Measurements from ENCODE around the gene CDK5R1.
A peak's percentile ranks its signal among the peaks of the same experiment; 100 is the strongest.
"Not testable (repeated sequence)": the region's sequence is repeated elsewhere in the genome, so short reads cannot be mapped to it uniquely, and the experiment has no call there.

Gene CDK5R1

GRCh38 chr17:32486701-32487472, at the start of gene CDK5R1:
CDK5R1 (plus strand) TSS chr17:32486993; CDS start chr17:32487621, 628 bp downstream.
- DNase-seq = peak; percentile 65

GRCh38 chr17:32440722-32441121, 46.1 kb upstream of the CDK5R1 start:
- no peak for DNase-seq

DNA sequence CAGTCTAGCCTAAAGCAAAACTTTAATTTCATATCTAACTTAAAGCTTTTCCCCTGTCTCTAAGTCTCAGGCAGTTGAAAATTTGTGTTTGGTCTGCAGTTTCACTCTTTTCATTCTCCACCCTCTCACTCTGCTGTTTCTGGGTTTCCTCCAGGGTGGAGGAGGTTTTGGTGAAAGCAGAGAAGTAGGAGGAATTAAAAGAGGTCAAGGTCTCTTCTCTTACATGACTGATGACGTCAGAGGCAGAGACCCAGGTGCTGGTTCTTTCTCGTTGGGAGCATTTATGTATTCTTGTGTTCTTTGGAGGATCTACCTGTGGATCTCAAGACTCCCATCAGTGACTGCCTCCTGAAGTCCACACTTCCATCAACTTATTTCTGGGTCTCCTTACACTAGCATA, 44.9 kb upstream of the CDK5R1 start:
- no peak for DNase-seq

DNA sequence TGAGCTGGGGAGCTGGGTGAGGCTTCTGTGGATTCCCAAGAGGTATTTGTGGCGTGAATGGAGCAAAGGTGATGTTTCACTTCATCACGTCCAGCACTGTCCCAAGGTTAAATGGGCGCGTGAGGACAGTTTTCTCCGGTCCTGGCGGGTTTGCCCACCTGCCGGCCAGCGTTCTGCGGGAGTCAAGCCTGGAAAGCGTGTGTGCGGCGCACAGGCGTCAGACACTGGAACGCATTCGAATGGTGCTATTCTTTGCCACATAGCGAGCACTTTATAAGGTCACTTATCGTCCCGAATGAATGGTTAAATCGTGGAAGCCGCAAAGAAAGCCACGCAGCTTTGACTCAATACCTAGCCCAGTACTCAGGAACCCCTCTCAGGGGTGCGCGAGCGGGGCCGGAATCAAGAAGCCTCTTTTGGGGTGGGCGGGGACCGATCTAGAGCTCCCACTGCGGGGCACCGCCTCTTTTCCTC, 42.9 kb upstream of the CDK5R1 start:
- no peak for DNase-seq

GRCh38 chr17:32444301-32445073, 42.3 kb upstream of the CDK5R1 start, which contains the start of gene PSMD11:
PSMD11 (plus strand) TSS chr17:32444510; CDS start chr17:32444524, 14 bp downstream.
- DNase-seq = peak; percentile 98

GRCh38 chr17:32445074-32445415, 41.7 kb upstream of the CDK5R1 start:
- no peak for DNase-seq

DNA sequence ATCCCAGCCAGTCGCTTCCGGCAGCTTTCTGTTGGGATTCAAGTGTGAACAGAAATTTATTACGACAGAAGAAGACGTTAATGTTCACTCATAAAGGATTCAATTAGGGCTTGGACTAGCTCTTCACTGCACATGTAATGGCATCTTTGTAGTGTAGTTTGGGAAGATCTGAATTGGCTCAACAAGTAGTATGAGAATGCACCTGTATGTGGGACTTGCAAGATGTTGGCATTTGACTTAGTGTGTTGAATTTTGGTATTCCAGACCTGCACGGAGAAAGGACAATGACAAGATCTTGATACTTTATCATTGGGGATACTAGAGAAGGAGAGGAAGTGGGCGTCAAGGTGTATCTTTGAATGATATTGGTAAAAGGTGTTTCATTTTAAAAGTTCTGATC, 41.3 kb upstream of the CDK5R1 start:
- no peak for DNase-seq

GRCh38 chr17:32445971-32446370, 40.8 kb upstream of the CDK5R1 start:
- no peak for DNase-seq

DNA sequence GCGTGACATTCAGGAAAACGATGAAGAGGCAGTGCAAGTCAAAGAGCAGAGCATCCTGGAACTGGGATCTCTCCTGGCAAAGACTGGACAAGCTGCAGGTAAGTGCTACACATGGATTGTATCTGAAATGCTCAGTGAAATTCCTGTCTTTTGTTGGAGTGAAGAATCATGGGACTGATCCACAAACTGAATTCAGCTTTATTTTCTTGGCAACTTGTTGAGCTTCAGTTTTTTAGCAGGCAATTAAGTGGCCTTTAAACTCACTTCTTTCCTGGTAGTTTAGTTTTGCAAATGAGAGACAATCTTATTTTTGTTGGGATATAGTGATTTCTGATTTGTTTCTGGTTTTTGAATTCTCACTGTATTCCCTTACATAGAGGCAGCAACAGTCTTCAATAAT, 39.8 kb upstream of the CDK5R1 start:
- no peak for DNase-seq

DNA sequence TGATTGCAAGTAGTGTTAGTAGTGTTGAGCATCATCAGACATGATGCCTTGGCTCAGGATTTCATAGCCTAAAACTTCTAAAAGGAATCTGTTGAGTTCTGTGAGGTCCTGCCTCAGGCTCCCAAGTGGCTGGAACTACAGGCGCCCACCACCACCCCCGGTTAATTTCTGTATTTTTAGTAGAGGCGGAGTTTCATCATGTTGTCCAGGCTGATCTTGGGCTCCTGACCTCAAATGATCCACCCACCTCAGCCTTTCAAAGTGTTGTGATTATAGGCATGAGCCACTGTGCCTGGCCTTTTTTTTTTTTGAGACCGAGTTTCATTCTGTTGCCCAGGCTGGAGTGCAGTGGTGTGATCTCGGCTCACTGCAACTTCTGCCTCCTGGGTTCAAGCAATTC, 36.8 kb upstream of the CDK5R1 start:
- no peak for DNase-seq

DNA sequence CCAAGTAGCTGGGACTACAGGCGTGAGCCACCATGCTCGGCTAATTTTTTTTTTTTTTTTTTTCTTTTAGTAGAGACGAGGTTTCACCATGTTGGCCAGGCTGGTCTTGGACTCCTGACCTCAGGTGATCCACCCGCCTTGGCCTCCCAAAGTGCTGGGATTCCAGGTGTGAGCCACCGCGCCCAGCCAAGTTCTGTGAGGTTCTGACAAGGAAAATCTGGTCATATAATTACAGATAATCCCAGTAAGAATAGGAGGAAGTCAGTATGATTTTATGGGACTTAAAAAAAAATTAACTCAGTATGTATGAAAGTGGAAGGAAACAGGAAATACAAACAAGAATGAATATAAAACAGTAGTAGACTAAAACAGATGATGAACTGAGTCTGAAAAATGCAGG, 36.4 kb upstream of the CDK5R1 start:
- DNase-seq = not testable (repeated sequence)

- DNase-seq = no peak
Measured at GRCh38 chr17:32451879-32452278, 34.9 kb upstream of the CDK5R1 start.

DNA sequence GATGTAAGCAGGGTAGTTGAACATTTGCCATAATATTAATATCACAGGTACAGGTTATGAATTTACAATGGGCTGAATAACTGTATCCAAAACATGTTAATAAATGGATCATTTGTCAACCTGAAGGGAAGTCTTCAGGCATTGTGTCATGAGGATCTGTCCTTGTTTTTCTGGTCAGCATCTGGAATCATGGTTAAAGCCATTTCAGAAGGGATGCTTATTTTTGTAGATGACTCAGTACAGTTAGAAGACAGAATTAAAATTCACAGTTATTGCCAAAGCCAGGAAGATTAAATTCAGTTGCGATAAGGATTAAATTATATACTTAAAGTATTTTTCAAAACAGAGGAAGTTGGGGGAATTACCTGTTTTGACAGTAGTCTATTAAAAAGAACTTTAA, 34.5 kb upstream of the CDK5R1 start:
- DNase-seq = no peak

DNA sequence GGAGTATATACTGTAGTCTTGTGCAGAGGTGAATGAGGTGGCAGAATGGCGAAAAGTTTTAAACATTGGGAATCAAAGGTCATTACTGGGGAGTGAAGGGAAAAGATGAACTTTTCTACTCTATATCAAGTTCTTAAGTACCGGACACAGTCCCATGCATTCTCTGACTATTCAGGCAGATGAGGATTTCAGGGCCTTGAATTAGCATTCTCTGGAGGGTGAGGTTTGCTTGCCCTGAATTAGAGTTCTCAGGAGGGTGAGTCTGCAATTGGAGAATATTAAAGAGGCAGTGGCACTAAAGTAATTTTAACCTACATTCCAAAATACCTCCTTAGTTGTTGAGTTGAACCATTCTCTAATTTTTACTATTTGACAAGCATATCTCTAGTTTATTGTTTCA, 33.4 kb upstream of the CDK5R1 start:
- no peak for DNase-seq

DNA sequence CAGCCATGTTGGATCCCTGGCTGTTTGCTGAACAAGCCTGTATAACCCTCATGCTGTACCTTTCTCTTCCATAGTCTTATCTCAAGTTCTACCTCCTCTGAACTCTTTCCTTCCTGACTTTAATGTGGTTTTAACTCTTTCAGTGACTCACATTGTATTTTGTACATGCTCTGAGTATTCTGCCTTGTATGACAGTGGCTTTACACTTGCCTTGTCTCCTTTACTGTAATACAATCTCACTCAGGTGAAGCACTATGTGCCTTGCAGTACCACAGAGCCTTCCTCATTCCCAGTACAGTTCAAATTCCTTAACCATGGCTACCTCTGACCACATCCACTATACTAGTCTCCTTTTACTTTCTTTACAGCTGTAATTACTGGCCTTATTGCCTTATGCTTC, 28.4 kb upstream of the CDK5R1 start:
- no peak for DNase-seq

GRCh38 chr17:32460054-32460453, 26.7 kb upstream of the CDK5R1 start:
- DNase-seq = no peak

GRCh38 chr17:32461498-32461852, 25.3 kb upstream of the CDK5R1 start:
- no peak for DNase-seq

GRCh38 chr17:32461853-32462617, 24.8 kb upstream of the CDK5R1 start:
- peak; percentile 73 for DNase-seq

GRCh38 chr17:32463304-32463703, 23.5 kb upstream of the CDK5R1 start:
- DNase-seq = no peak

DNA sequence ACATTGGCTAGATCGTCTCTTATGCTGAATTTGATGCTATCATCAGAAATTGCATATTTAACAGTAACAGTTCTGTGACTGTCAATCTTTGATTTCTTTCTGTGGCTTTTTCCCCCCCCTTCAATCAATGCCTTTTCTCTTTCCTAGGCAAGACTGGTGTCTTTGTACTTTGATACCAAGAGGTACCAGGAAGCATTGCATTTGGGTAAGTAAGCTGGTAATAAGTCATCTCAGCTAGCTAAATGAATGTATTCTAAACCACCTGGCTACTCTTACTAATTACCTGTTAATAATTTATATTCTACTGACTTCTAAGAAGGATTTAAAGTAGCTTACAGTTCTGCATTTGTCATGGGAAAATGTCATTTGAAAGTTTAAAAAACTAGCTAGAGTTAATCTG, 22.4 kb upstream of the CDK5R1 start:
- no peak for DNase-seq

DNA sequence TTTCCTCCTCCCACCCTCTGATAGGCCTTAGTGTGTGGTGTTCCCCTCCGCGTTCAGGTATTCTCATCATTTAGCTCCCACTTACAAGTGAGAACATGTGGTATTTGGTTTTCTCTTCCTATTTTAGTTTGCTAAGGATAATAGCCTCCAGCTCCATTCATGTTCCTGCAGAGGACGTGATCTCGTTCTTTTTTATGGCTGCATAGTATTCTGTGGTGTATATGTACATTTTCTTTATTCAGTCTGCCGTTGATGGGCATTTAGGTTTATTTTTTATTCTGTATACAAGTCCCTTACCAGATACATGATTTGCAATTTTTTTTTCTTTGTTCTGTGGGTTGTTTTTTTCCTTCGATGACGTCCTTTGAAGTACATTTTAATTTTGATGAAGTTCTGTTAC, 18.8 kb upstream of the CDK5R1 start:
- DNase-seq = no peak

- no peak for DNase-seq
Measured at GRCh38 chr17:32470405-32471167, 16.2 kb upstream of the CDK5R1 start.

GRCh38 chr17:32471652-32472051, 15.1 kb upstream of the CDK5R1 start:
- DNase-seq = no peak

All from CD4-positive, alpha-beta T cell treated with Interleukin-4 for 4 hours (primary cell).